HG03095 (cell line): ENCODE measurements around the gene HNF1A.
"Not testable (repeated sequence)": the region's sequence is repeated elsewhere in the genome, so short reads cannot be mapped to it uniquely, and the experiment has no call there.

Experiments
- ATAC-seq: cut with Tn5 transposase; IDR thresholded peaks from one replicate; pipeline ENCODE4 v1.9.1; 2021; ENCODE audit warnings: moderate library complexity; ENCODE audit not compliant: unreplicated experiment

Gene HNF1A, protein sequence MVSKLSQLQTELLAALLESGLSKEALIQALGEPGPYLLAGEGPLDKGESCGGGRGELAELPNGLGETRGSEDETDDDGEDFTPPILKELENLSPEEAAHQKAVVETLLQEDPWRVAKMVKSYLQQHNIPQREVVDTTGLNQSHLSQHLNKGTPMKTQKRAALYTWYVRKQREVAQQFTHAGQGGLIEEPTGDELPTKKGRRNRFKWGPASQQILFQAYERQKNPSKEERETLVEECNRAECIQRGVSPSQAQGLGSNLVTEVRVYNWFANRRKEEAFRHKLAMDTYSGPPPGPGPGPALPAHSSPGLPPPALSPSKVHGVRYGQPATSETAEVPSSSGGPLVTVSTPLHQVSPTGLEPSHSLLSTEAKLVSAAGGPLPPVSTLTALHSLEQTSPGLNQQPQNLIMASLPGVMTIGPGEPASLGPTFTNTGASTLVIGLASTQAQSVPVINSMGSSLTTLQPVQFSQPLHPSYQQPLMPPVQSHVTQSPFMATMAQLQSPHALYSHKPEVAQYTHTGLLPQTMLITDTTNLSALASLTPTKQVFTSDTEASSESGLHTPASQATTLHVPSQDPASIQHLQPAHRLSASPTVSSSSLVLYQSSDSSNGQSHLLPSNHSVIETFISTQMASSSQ

GRCh38 chr12:120978296-120979219 is at the start of gene HNF1A:
HNF1A (plus strand) TSS chr12:120978543; CDS start chr12:120978769, 226 bp downstream.
- ATAC-seq = no peak

DNA sequence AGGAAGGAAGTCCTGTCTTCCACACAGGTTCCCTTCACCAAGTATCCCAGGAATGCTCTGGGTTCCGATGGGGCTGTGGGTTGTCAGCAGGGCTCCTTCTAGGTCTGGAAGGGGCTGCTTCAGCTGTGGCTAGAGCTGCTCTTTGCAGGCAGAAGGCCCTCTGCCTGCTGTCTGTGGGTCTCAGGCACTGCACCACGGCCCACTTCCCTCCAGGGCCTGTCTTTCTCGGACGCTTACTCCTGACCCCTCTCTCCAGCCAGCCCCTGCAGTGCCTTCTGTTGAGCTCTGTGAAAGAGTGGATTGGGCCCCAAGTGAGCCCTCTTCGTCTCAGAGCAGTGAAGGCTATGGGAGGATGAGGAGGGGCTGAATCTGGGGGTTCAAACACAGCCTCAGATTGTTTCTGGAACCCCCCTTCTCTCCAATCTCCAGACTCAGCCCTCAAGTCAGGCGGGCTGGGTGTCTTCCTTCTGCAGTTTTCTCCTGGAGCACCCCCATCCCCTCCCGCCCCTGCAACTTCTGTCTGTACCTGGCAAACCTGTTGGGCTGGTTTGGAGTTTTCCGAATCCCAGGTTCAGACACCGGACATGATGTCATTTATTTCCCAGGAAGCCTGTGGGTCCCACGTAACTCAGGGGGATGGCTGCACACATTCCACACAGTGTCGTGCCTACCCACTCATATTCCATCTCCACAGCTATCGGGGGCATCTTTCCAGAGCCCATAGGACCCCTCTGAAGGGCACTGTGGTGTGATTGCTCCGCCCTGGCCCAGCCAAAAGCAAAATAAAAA is 49.3 kb upstream of the HNF1A start:
- ATAC-seq = no peak

DNA sequence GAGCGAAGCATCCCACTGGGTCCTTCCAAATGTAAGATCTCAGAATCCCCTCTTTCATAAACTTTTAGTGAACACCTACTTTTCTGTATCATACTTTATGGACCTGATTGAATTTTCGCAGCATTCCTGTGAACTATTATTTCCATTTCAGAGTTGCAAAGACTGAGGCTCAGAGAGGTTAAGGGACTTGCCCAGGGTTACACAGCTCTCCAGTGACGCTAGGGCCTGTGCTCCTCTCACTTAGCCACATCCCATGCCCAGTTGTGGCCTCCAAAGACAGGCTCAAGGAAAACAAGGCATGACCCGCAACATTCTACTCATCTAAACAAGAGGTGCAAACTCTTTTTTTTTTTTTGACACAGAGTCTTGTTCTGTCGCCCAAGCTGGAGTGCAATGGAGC is 48.3 kb upstream of the HNF1A start:
- ATAC-seq = no peak

GRCh38 chr12:120932058-120932457 is 46.3 kb upstream of the HNF1A start:
- no peak for ATAC-seq

DNA sequence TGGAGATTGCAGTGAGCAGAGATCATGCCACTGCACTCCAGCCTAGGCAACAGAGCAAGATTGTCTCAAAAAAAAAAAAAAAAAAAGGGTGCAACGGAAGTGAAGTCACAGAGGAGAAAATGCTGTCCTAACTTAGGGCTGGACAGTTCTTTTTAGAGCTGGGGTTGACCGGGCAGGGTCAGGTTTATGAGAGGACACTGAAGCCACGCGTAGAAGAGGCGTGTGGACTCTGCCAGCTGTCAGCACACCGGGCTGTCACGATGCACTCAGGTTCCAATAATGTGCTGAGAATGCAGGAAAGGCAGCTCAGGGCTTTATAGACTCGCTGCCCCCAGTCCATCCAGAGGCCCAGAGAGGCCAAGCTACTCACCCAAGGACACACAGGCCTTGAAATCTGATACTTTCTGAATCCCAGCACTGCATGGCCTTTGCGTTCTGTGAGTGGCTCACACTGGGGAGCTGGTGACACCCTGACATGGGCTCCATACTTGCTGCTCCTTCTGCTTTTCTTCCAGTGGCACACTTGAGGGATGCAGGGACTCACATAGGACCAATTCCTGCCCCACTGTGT is 45.3 kb upstream of the HNF1A start:
- ATAC-seq = no peak

- no peak for ATAC-seq
These were observed 44.6 kb upstream of the HNF1A start for GRCh38 chr12:120933786-120934185.

DNA sequence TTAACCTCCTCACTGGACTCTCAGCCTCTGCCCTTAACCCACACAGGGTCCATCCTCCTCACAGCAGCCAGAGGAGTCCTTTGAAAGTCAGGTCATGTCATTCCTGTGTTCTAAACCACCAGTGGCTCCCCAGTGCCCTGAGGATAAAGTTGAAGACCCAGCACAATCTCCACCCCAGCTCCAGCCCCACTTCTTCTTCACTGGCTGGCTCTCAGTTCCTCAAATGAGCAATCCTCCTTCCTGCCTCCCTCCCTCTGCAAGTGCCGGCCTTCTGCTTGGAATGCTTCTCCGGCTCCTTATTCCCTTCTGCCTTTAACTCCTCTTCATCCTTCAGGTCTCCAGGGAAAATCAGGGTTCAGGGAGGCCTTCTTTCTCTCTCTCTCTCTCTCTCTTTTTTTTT is 42.1 kb upstream of the HNF1A start:
- no peak for ATAC-seq

DNA sequence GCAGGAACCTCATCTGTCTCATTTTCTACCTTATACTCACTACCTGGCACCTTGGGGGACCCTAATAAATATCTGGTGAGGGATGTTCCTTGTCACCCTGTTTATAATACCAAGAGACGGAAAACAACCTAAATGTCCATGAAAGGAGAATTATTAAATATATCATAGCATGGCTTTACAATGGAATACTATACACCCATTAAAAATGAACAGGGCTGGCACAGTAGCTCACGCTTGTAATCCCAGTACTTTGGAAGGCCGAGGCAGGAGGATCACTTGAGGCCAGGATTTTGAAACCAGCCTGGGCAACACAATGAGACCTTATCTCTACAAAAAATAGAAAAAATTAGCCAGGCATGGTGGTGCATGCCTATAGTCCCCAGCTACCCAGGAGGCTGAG is 39.8 kb upstream of the HNF1A start:
- no peak for ATAC-seq

GRCh38 chr12:120939523-120939922 is 38.8 kb upstream of the HNF1A start:
- ATAC-seq = no peak

GRCh38 chr12:120940006-120940405 is 38.3 kb upstream of the HNF1A start:
- ATAC-seq = no peak

DNA sequence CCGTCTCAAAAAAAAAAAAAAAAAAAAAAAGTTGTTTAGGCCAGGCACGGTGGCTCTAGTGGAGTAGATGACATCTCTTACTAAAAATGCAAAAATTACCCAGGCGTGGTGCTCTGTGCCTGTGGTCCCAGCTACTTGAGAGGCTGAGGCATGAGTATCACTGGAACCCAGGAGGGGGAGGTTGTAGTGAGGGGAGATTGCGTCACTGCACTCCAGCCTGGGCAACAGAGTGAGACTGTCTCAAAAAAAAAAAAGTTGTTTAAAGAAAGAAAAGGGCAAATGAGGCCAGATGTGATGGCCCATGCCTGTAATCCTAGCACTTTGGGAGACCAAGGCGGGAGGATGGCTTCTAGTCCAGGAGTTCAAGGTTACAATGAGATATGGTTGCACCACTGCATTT is 37.5 kb upstream of the HNF1A start:
- ATAC-seq = no peak

DNA sequence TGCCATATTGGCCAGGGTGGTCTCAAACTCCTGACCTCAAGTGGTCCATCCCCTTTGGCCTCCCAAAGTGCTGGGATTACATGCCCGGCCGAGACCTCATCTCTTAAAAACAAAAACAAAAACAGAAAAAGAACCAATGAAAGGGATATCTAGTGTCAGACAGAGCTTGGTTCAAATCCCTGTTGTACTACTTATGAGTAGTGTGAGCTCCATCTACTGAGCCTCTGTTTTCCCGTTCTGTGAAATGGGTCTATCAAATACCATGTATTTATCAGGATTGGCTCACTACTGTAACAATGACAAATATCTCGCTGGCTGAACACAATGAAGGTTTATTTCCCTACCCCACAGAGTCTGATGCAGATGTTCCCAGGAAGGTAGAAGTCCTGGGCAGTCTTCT is 36.9 kb upstream of the HNF1A start:
- no peak for ATAC-seq

GRCh38 chr12:120941846-120942405 is 36.4 kb upstream of the HNF1A start:
- ATAC-seq = no peak

DNA sequence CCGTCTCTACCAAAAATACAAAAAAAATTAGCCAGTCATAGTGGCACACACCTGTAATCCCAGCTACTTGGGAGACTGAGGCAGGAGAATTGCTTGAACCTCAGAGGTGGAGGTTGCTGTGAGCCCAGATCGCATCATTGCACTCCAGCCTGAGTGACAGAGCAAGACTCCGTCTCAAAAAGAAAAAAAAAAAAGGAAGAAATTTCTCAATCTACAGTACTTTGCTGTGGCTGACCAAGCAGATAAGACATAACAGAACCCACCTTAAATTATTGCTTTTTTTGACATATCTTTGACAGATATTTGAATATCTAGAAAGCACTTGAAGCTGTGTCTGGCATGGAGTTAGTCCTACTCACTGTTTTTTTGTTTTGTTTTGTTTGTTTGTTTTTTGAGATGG is 34.9 kb upstream of the HNF1A start:
- ATAC-seq = no peak

GRCh38 chr12:120944645-120945217 is 33.6 kb upstream of the HNF1A start:
- ATAC-seq = no peak

GRCh38 chr12:120945516-120945915 is 32.8 kb upstream of the HNF1A start:
- not testable (repeated sequence) for ATAC-seq

GRCh38 chr12:120950260-120950799 is 28.0 kb upstream of the HNF1A start:
- ATAC-seq = not testable (repeated sequence)

DNA sequence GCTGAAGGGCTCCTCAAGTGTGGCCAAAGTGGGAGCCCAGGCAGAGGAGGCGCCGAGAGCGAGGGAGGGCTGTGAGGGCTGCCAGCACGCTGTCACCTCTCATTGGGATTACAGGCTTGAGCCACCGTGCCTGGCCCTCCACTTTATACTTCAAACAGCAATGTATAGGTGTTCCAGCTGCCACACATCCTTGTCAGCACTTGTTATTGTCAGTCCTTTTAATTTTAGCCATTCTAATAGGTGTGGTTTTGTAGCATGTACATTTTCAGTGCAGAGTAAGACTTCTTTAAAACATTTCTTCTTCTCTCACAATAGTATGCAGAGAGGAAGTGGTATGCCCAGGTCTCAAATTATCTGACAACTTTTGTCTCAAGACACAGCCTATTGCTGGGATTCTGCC is 27.5 kb upstream of the HNF1A start:
- no peak for ATAC-seq

DNA sequence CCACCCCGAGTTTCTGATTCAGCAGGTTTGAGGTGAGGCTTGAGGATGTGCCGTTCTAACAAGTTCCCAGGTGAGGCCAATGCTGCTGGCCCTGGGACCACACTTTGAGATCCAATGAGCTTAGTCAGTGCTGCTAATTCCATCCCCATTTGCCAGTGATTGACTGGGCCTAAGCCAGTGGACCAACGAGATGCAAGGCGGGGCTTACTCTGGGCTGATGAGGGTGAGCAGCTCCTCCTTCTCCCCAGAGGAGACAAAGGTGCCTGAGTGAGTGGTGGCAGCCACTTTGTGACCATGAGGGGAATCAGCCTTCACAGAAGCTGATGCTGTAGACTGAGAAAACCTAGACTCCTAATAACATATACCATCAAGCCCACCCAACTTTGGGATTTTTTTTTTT is 23.1 kb upstream of the HNF1A start:
- no peak for ATAC-seq
